SKM-1 (cell line): ENCODE data around the gene YLPM1.

ENCODE experiments used
- DNase-seq: peaks from one replicate; lab custom pipeline; 2025; ENCODE audit not compliant: unreplicated experiment; lab: John Stamatoyannopoulos, UW

Gene YLPM1

DNA sequence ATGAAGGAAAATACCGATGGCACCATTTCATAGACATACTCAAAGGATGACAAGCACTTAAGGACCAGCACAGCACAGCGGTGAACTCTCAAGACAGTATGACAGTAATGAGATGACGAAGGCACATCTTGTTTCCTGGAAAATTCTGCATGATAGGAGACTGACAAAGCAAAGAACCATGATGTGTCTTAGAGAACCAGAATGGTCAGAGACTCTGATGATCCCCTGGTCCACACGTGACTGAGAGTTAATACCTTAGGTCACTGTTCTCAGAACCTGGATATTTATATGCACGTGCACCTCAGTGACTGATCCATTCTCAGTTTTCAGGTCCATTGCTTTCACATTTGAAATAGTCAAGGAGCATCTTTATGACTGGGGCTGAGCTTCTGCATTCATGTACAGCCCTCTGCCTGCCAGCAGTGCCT lies 77.5 kb downstream of the YLPM1 start:
- no peak for DNase-seq

DNA sequence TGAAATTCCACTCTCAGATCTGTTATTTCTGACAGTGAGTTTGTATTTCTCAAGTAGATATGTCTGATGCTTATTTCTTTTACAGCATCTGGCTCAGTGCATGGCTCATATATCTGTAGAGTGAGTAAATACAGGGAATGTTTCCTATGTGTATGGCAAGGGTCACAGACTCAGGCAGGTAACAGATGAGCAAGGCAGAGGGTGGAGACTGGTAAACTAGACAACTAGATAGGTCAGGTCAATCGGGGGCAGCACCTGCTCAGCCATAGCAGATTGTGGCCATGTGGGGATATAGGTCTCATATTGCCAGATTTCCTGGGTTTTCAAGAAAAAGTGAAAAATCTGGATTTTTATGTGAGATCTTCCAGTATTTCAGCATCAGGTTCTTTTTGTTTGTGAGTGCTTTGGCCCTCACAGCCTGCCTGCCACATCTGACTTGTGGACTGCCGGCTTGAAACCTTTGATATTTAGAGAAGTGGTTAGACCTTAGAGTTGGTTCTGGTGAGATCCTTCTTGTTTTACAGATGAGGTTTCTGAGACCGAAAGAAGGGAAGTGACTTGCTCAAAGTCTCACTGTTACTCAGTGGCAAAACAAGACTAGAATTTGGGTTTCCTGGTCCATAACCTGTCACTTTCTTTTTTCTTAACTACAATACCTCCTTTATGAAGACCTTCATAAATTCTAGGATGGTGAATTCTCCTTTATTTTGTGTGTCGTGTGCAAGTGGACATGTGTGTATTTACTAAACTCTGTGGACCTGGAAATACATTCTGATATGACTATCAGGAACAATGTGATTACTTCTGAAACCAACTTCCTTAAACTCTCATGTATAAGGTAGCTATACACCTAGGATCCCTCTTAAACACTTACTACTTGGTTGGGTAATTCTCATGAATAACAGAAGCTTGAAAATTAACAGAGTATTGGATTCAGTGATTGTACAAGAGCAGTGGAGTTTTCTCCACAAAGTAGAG lies 78.4 kb downstream of the YLPM1 start:
- peak; percentile 47 for DNase-seq

DNA sequence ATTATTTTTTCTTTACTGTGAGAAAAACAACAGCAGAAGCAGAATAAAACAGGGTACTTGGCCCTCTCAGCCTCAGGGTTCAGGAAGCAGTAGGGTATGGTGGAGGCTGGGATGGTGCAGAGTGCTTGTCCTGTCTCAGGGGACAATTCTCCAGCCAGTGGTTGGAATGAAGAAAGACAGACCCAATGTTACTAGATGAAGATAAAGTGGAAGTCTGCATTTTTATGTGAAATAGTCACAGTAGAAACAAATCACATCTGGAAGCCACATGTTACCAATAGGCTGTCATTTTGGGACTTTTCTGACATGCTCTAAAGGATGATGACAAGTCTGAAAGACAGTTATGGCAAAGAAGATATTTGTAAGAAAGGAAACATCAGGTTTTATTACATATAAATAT lies 80.5 kb downstream of the YLPM1 start:
- DNase-seq, result no peak

DNA sequence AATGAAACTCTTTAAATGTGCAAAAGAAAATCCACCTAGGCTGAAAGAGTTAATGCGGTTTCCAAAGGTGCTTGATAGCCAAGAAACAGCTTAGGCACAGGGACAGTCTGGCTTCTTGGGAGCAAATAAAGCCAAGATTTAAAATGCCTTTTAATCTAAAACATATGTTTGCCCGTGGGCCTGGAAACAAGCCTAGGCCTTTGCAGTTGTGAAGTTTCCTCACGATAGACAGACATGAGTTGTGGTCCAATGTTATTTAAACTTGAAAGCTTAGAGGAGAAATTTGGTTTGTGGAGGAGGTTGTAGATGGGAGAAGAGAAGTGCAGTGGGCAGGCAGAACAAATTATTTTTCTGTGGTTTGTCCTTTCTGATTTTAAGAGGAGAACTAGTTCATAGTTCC lies 83.1 kb downstream of the YLPM1 start:
- DNase-seq, result no peak

- no peak for DNase-seq
Measured at GRCh38 chr14:74846968-74847665, 84.0 kb downstream of the YLPM1 start.

DNA sequence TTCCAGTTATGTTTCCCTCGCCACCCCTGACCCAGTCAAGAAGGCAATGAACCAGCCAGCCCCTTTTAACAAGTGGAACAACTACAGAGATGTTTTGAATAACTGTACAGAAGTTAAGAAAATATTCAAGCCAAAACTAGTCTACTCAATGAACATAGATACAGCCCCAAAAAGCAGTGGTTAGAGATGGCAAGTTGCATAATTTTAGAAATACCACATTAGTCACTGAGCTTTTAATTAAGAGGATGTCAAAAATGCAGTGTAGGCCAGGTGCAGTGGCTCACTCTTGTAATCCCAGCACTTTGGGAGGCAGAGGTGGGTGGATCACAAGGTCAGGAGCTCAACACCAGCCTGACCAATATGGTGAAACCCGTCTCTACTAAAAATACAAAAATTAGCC lies 85.7 kb downstream of the YLPM1 start:
- no peak for DNase-seq

- DNase-seq, result no peak
Measured at GRCh38 chr14:74852922-74853530, 89.9 kb downstream of the YLPM1 start.

GRCh38 chr14:74853581-74853980 lies 90.5 kb downstream of the YLPM1 start:
- no peak for DNase-seq

- no peak for DNase-seq
Measured at GRCh38 chr14:74855021-74855420, 91.9 kb downstream of the YLPM1 start.

- no peak for DNase-seq
Measured at GRCh38 chr14:74855945-74856344, 92.8 kb downstream of the YLPM1 start.

GRCh38 chr14:74856366-74856765 lies 93.2 kb downstream of the YLPM1 start:
- no peak for DNase-seq

- DNase-seq, result no peak
Measured at GRCh38 chr14:74858022-74858421, 94.9 kb downstream of the YLPM1 start.

DNA sequence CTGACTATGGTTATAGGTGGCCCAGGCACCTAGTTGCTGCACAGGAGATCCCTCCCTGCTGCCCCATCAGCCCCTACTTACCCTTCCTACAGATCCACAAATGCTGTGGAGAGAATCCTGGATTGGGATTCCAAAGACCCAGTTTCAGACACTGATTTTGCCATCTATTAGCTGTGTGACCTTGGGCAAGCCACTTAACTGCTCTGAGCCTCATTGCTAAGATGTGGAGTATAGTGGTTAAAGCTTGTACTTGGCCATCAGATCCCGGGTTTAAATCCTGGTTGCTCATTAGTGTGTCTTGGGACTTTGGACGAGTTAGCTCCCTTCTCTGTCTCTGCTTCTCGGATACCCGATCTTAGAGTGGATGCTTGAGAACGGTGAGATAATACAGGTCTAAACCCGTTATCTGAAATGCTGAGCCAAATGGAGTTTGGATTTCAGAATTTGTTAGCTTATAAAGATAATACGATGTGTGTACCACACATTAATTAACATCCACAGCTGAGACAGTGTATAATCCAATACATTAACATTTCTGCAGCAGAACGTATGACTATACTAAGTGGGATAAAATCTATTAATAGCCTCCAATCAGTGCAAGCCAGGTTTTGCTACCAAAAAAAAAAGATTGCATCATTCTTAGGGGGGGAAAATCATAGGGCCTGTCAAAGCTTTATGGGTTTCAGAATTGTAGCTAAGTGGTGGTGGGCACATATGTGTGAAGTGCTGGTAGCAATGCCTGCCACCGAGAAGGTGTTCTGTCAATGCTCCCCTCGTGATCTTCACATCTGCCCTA lies 96.8 kb downstream of the YLPM1 start:
- DNase-seq, result no peak

DNA sequence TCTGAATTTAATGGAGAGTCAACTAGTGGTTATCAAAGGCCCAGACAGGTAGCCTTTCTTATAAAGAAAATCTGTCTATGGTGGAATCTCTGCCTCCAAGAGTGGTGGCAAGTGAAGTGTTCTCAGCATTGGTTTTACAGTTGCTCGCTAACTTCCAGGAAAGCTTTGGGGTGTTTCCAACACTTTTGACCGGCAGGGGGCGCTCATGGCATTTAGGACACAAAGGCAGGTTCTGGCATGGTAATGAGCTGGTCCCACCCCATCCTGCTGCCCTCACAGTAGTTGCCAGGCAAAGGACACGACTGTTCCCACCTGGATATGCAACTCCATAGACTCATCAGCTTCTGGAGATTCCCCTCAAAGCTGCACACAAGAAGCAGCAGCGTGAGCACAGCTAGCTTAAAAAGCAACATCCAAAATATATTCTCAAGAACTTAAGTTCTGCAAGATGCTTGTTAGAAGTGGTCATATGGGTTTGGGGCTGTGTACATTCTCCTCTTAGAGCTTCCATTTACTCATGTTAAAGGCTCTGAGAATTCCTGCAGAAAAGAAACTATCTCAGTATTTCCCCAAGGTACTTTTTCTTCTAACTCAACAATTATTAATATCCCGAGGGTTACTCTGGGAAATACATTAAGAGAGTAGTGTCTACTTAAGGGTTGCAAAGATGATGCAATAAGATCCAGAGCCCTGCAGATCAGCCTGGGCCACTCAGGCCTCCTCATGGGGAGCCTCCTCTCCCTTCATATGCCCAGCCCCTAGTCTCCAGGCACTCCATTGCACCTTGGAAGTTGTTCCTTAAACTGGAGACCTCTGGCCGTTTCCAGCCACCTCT lies 98.0 kb downstream of the YLPM1 start:
- DNase-seq, result peak; percentile 12

DNA sequence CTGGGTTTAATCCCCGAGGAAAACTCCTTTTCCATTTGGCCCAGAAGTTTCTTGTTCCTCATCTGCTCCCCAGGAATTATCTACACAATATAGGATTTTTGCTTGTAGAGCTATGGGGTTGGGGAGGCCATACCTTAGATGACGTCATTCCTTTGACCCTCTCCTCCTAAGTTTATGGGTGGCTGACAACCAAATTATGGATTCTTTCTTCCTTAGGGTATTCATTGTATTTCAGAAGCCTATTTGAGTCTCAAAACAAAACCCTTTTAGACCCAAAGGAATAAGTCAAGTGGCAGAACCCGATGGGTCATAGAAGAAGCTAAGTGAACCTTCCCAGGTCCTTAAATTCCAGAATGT lies 98.6 kb downstream of the YLPM1 start:
- no peak for DNase-seq

DNA sequence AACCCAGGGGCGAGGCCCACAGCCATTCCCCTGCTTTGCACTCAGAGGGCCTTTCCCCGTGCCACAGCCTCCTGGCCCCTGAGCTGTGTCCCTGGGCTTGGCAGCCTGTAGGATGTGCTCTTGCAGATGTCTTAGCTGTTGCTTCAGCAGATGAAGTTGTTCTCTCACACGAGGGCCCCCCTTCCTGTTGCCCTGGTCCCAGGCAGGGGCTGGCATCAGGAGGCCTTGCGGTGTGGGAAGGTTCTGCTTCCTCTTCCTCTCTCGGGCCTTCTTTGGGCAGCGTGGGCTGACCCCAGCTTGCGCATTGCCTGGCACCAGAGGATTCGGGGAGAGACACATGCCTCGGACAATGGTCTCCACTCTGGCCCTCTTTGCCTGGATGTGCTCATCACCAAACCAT lies 100.2 kb downstream of the YLPM1 start:
- no peak for DNase-seq

GRCh38 chr14:74864198-74864597 lies 101.1 kb downstream of the YLPM1 start:
- no peak for DNase-seq

DNA sequence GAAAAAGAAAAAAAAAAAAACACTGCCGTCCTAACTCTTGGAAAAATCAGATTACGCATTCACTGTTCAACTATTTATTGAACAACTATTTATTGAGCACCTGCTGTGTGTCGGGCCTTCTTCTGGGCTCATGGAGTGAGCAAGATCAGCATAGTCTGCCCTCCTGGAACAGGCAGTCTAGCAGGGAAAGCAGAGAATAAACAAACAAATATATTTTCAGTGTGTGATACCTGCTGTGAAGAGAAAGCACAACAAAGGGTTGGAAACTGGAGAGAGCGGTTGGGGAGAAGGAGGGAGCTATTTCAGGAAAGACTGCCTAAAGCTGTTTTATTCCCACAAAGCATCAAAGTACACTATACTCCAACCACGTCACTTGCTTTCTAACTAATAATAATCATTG lies 102.0 kb downstream of the YLPM1 start:
- DNase-seq, result no peak

GRCh38 chr14:74866708-74867389 lies 103.7 kb downstream of the YLPM1 start:
- no peak for DNase-seq

DNA sequence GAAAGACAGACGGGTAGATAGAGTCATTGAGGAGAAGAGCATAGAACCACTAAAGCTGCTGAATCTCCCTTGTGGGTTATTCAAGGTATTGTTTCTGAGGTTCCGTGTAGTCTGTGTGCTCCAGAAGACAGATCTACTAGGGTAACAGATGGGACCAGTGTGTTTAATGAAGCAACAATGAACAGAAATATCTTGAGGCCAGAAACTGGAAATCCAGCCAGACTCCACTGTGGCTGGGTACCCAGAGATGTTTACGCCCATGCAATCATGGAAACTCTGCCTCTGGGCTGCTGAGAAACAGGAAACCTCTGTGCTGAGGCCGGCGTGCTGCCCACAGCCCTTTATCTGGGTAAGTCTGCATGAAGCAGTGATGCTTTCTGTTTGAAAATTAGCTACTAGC lies 104.6 kb downstream of the YLPM1 start:
- DNase-seq, result no peak
